ENCODE results near the gene LRP1. TPM values are rescaled to one million over a fixed set of nuclear protein-coding genes. Genes with fewer than 3 reads are reported as not detected.
A peak's percentile ranks its signal among the peaks of the same experiment; 100 is the strongest.

LRP1 gene
- total and polyA plus RNA-seq, 2 of the 4 experiments (the other 2 are of a cell fraction) = 73.1 to 142 TPM

DNA sequence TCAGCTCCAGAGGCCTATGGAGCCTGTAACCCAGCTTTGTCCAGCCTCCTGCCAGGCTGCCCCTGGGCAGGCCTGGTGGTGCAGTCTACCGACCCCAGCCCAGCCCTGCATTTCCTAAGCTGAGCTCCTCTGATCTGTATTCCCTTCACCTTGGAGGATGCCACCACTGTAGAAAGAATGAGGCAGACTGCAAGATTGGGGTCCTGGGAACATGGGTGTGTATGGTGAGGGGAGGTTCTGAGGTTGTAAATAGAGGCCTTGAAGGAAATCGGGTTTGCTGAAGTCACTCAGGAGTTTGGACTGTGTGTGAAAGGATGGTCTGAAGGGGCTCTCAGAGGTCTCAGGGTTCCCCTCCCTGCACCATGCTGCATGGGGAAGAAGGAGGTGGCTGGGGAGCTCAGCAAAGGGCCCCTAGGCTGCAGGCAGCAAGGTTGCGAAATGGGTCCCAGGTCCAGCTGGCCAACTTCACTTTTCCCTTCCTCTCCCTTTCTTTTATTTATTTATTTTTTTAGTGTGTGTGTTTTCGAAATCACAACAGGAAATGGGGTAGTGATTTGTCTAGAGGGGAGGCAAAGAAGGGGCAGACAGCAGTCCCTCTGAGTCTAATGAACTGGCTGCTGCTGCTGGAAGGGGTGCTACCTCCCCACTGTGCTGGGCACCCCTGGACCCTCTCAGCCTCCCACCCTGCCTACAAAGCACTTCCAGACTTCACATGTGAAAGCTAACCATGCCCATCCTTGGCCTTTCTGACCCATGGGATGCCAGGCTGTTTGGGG is 20.4 kb downstream of the LRP1 start:
- Histone ChIP-seq H2BK20ac (ENCODE audit: low read depth, low read length) (peak overlapping the region; percentile 43; the same call in 1 of the 2 replicates), H3K18ac (ENCODE audit: low read depth, low read length) (peak overlapping the region; percentile 88), H3K4me1 (ENCODE audit: control insufficient read depth, insufficient read depth, low read length) (peaks cover 70% of the 10 kb centered on the region), H3K36me3 (ENCODE audit: control insufficient read depth, insufficient read depth, low read length) (peaks cover 65% of the 10 kb centered on the region), H3K23ac (ENCODE audit: low read depth, low read length) (peak overlapping the region; percentile 89; the same call in 1 of the 2 replicates), H3K79me1 (ENCODE audit: low read depth in 1 of 2, low read length in 2 of 2) (peaks cover 38 to 96% of the 10 kb centered on the region in 2 experiments), H2AK9ac (replicated peaks; ENCODE audit: low read depth, low read length, poor library complexity) (peak overlapping the region; percentile 21), H2BK5ac (ENCODE audit: low read depth, low read length, poor library complexity, severe bottlenecking) (peak overlapping the region; percentile 84), H3K27me3 (ENCODE audit: control insufficient read depth, insufficient read depth, low read length) (no peaks in the 10 kb centered on the region), H3K14ac (replicated peaks; ENCODE audit: low read depth, low read length) (peak overlapping the region; percentile 98), H3K27ac (ENCODE audit: insufficient read depth, low read length) (peak overlapping the region; percentile 94), H2AFZ (replicated peaks; ENCODE audit: low read length, poor library complexity) (no peak overlapping the region), H2AK5ac (ENCODE audit: low read depth, low read length) (peak overlapping the region; percentile 86), H4K20me1 (ENCODE audit: insufficient read depth, low read length) (peaks cover 81% of the 10 kb centered on the region), H3K4ac (ENCODE audit: low read depth, low read length) (peak overlapping the region; percentile 96), H4K5ac (ENCODE audit: low read depth, low read length) (peak overlapping the region; percentile 84), H3K9ac (ENCODE audit: low read depth, low read length) (peak overlapping the region; percentile 50), H3K4me2 (ENCODE audit: low read depth, low read length) (peak overlapping the region; percentile 74), H2BK15ac (ENCODE audit: low read depth, low read length) (peak overlapping the region; percentile 62; the same call in 1 of the 3 replicates), H3K56ac (ENCODE audit: extremely low read depth, insufficient read depth, low read length) (no peak overlapping the region), H4K8ac (ENCODE audit: low read depth in 2 of 2, low read length in 2 of 2) (peak overlapping the region; percentile 65 to 78), H3K4me3 (ENCODE audit: insufficient read depth, low read depth, low read length) (no peak overlapping the region), H3K9me1 (ENCODE audit: insufficient read depth, low read length) (peaks cover 61% of the 10 kb centered on the region), H2BK120ac (ENCODE audit: low read depth, low read length) (peak overlapping the region; percentile 89), H4K91ac (ENCODE audit: insufficient read depth, low read depth, low read length) (peak overlapping the region; percentile 87), H3K9me3 (ENCODE audit: control insufficient read depth, insufficient read depth, low read length) (no peaks in the 10 kb centered on the region)
- POLR2A ChIA-PET (ENCODE audit: unreplicated experiment) = interaction anchor here (0.6 to 1.0 kb wide), 3 partner anchors 9 to 131 kb away, joined by 3 to 7 read pairs (median 4); no protein-coding TSS in a partner anchor
- in situ Hi-C loops (cut with MboI; ENCODE audit: low sequenced_read_pairs) (no loop called here), intact Hi-C loops (cut with micrococcal nuclease) (loop anchor here (2.0 kb wide), 1 partner anchor 20 kb away; the partner anchor contains the start of gene LRP1), dilution Hi-C loops (cut with HindIII; ENCODE audit: low sequenced_read_pairs, unreplicated experiment) (no loop called here)
- ATAC-seq (ENCODE audit: low read depth) (peak; percentile 44), DNase-seq (peak; percentile 77)
- no CpG with 5 or more reads among the region's 4 CpGs for WGBS, 2 experiments (ENCODE audit: extremely low coverage in 2 of 2, insufficient read length in 1 of 2)
- TF ChIP-seq FOS (IDR thresholded peaks at IDR 0.05; ENCODE audit: low read depth, low read length) = no peak
- peak; percentile 98 for TF ChIP-seq CEBPB (IDR thresholded peaks at IDR 0.05; ENCODE audit: low read depth, low read length)
- TF ChIP-seq MAZ (IDR thresholded peaks at IDR 0.05; ENCODE audit: borderline replicate concordance, low read depth, low read length) = peak; percentile 32; the same call in 1 of the 2 replicates
- TF ChIP-seq RCOR1 (IDR thresholded peaks at IDR 0.05; ENCODE audit: insufficient replicate concordance, low read length) = peak; percentile 19
- BruUV-seq (replicated peaks) = no TSS peak
- CTCF ChIA-PET = interaction anchor here (0.6 to 1.5 kb wide), 3 partner anchors 27 to 135 kb away, joined by 3 to 6 read pairs (median 4); no protein-coding TSS in a partner anchor

All from IMR-90 (cell line).